NB4 (cell line): ENCODE measurements around the gene NAA35.

ENCODE experiments used
- DNase-seq: peaks from one replicate; pipeline ENCODE4 v3.0.0; 2010; ENCODE audit warnings: low read depth
- H3K4me3 ChIP-seq: one replicate; pipeline ENCODE4 v1.5.1; 2011; ENCODE audit warnings: mild to moderate bottlenecking, low read depth, low read length, moderate library complexity
- CTCF ChIP-seq: IDR thresholded peaks from one replicate; pipeline ENCODE4 v1.5.1; 2012; ENCODE audit warnings: low read depth, low read length
- MAX ChIP-seq: IDR thresholded peaks from 2 replicates; pipeline ENCODE4 v1.6.1; 2011; ENCODE audit warnings: low read depth, low read length
- MYC ChIP-seq: IDR thresholded peaks from 2 replicates; pipeline ENCODE4 v1.6.1; 2011; ENCODE audit warnings: low read depth, low read length
- POLR2A ChIP-seq: IDR thresholded peaks from 2 replicates; pipeline ENCODE4 v1.6.1; 2011; ENCODE audit warnings: mild to moderate bottlenecking; ENCODE audit not compliant: insufficient read length; ENCODE audit errors: extremely low read depth

Gene NAA35

GRCh38 chr9:86020731-86021130 lies 79.8 kb downstream of the NAA35 start:
- no peak for DNase-seq
- TF ChIP-seq POLR2A: no peak
- no peak for TF ChIP-seq MAX
- no peak for TF ChIP-seq MYC
- TF ChIP-seq CTCF: no peak
- H3K4me3 ChIP-seq: no peak overlapping the region

GRCh38 chr9:86021166-86021565 lies 80.2 kb downstream of the NAA35 start:
- H3K4me3 ChIP-seq: no peak overlapping the region
- TF ChIP-seq POLR2A (no peak), MYC (no peak), MAX (no peak), CTCF (no peak)
- DNase-seq: no peak

- no peak for DNase-seq
- no peak overlapping the region for H3K4me3 ChIP-seq
- TF ChIP-seq MAX: no peak
Observed at GRCh38 chr9:86022687-86023266, 81.8 kb downstream of the NAA35 start.

GRCh38 chr9:86027767-86028166 lies 86.8 kb downstream of the NAA35 start:
- H3K4me3 ChIP-seq: no peak overlapping the region
- no peak for DNase-seq
- no peak for TF ChIP-seq CTCF
- TF ChIP-seq MYC: no peak
- no peak for TF ChIP-seq MAX
- no peak for TF ChIP-seq POLR2A

- TF ChIP-seq CTCF (peak; percentile 76), MAX (peak; percentile 52; the same call in 1 of the 2 replicates), POLR2A (no peak), MYC (0 out of 2 replicates have a peak, but pooled peaks have one; percentile 29)
- H3K4me3 ChIP-seq: no peak overlapping the region
- DNase-seq: peak; percentile 79
Observed at GRCh38 chr9:86034863-86035734, 94.2 kb downstream of the NAA35 start.

GRCh38 chr9:86035827-86036440 lies 95.0 kb downstream of the NAA35 start:
- no peak for DNase-seq
- no peak overlapping the region for H3K4me3 ChIP-seq
- TF ChIP-seq POLR2A (no peak), CTCF (no peak), MAX (no peak), MYC (no peak)
